ENCODE measurements around the gene CDC42BPB.

- no peak for TF ChIP-seq CTCF (IDR thresholded peaks at IDR 0.05)
- no peak for TF ChIP-seq POLR2A (IDR thresholded peaks at IDR 0.05)
Observed at GRCh38 chr14:103097994-103098957, 40.9 kb upstream of the CDC42BPB start.
